Stimulated activated CD8-positive, alpha-beta memory T cell treated with anti-CD3 and anti-CD28 coated beads, Interleukin-15, amount 100 ng/mL, for 48 hours (primary cell): ENCODE results near the gene NEAT1.

ENCODE experiments used
- DNase-seq, 2 donors: peaks; one replicate each; pipeline ENCODE4 v3.0.0-alpha.2; 2020; ENCODE audit warnings: low read depth in 2 of 2

The NEAT1 gene

GRCh38 chr11:65389294-65389980 lies 33.2 kb upstream of the NEAT1 start:
- DNase-seq, result no peak

GRCh38 chr11:65390099-65390941 lies 32.3 kb upstream of the NEAT1 start:
- no peak for DNase-seq

GRCh38 chr11:65390996-65391395 lies 31.6 kb upstream of the NEAT1 start:
- no peak for DNase-seq

GRCh38 chr11:65392186-65392829 lies 30.3 kb upstream of the NEAT1 start:
- DNase-seq, result no peak

- no peak for DNase-seq
Measured at GRCh38 chr11:65392899-65393298, 29.7 kb upstream of the NEAT1 start.

- DNase-seq, result no peak
Measured at GRCh38 chr11:65393513-65394079, 29.0 kb upstream of the NEAT1 start.

- DNase-seq, result no peak
Measured at GRCh38 chr11:65394125-65394536, 28.5 kb upstream of the NEAT1 start.

- DNase-seq, result no peak
Measured at GRCh38 chr11:65395961-65396530, 26.6 kb upstream of the NEAT1 start.

- DNase-seq, result no peak
Measured at GRCh38 chr11:65396769-65397745, 25.5 kb upstream of the NEAT1 start.

GRCh38 chr11:65398362-65398910 lies 24.2 kb upstream of the NEAT1 start:
- no peak for DNase-seq

- no peak for DNase-seq
Measured at GRCh38 chr11:65399249-65399648, 23.3 kb upstream of the NEAT1 start.

- DNase-seq, result no peak
Measured at GRCh38 chr11:65399845-65400244, 22.8 kb upstream of the NEAT1 start.

GRCh38 chr11:65400307-65401072 lies 22.1 kb upstream of the NEAT1 start:
- no peak for DNase-seq

GRCh38 chr11:65401073-65401802 lies 21.4 kb upstream of the NEAT1 start:
- DNase-seq, result no peak

GRCh38 chr11:65401803-65402248 lies 20.8 kb upstream of the NEAT1 start:
- no peak for DNase-seq

GRCh38 chr11:65402790-65403189 lies 19.8 kb upstream of the NEAT1 start:
- no peak for DNase-seq

GRCh38 chr11:65403607-65404121 lies 18.9 kb upstream of the NEAT1 start:
- no peak for DNase-seq

- DNase-seq, result no peak
Measured at GRCh38 chr11:65404210-65404609, 18.4 kb upstream of the NEAT1 start.
